Cortex of kidney (tissue), 1 donor: ENCODE measurements around the gene ANXA10.
"Not testable (repeated sequence)": the region's sequence is repeated elsewhere in the genome, so short reads cannot be mapped to it uniquely, and the experiment has no call there.

Experiments used
- DNase-seq: peaks from one replicate; lab custom pipeline; 2025; lab: John Stamatoyannopoulos, UW

ANXA10 gene

GRCh38 chr4:168092176-168092712 lies at the start of gene ANXA10:
TSS of gene ANXA10 (plus strand) at chr4:168092537. CDS start at chr4:168092701, 164 bp downstream.
- DNase-seq: no peak

GRCh38 chr4:168045354-168045753 lies 47.0 kb upstream of the ANXA10 start:
- DNase-seq: no peak

- DNase-seq: no peak
Measured at GRCh38 chr4:168050002-168050401, 42.3 kb upstream of the ANXA10 start.

GRCh38 chr4:168051526-168051925 lies 40.8 kb upstream of the ANXA10 start:
- DNase-seq: no peak

GRCh38 chr4:168057412-168057811 lies 34.9 kb upstream of the ANXA10 start:
- DNase-seq: no peak

- no peak for DNase-seq
Measured at GRCh38 chr4:168059251-168059650, 33.1 kb upstream of the ANXA10 start.

- no peak for DNase-seq
Measured at GRCh38 chr4:168063031-168063430, 29.3 kb upstream of the ANXA10 start.

- DNase-seq: no peak
Measured at GRCh38 chr4:168070903-168071302, 21.4 kb upstream of the ANXA10 start.

- no peak for DNase-seq
Measured at GRCh38 chr4:168071304-168071703, 21.0 kb upstream of the ANXA10 start.

GRCh38 chr4:168074861-168075260 lies 17.5 kb upstream of the ANXA10 start:
- no peak for DNase-seq

- DNase-seq: no peak
Measured at GRCh38 chr4:168076989-168077725, 15.2 kb upstream of the ANXA10 start.

- DNase-seq: no peak
Measured at GRCh38 chr4:168077726-168078239, 14.6 kb upstream of the ANXA10 start.

- DNase-seq: no peak
Measured at GRCh38 chr4:168082379-168082778, 10.0 kb upstream of the ANXA10 start.

GRCh38 chr4:168095776-168096406 lies 3.6 kb downstream of the ANXA10 start:
- DNase-seq: no peak

- no peak for DNase-seq
Measured at GRCh38 chr4:168096407-168096784, 4.1 kb downstream of the ANXA10 start.

GRCh38 chr4:168097161-168097560 lies 4.8 kb downstream of the ANXA10 start:
- no peak for DNase-seq

GRCh38 chr4:168098248-168098717 lies 5.9 kb downstream of the ANXA10 start:
- DNase-seq: no peak

- DNase-seq: no peak
Measured at GRCh38 chr4:168099195-168099594, 6.9 kb downstream of the ANXA10 start.

GRCh38 chr4:168101026-168101425 lies 8.7 kb downstream of the ANXA10 start:
- no peak for DNase-seq

- no peak for DNase-seq
Measured at GRCh38 chr4:168102403-168102802, 10.1 kb downstream of the ANXA10 start.

- DNase-seq: no peak
Measured at GRCh38 chr4:168109527-168109926, 17.2 kb downstream of the ANXA10 start.

- DNase-seq: not testable (repeated sequence)
Measured at GRCh38 chr4:168113059-168113458, 20.7 kb downstream of the ANXA10 start.

GRCh38 chr4:168118116-168118655 lies 25.8 kb downstream of the ANXA10 start:
- DNase-seq: no peak
